Gastroesophageal sphincter (tissue), 4 donors: ENCODE data around the gene KLHL2. TPM values are rescaled to one million over a fixed set of nuclear protein-coding genes. Genes with fewer than 3 reads are reported as not detected.
A peak's percentile ranks its signal among the peaks of the same experiment; 100 is the strongest.
"Not testable (repeated sequence)": the region's sequence is repeated elsewhere in the genome, so short reads cannot be mapped to it uniquely, and the experiment has no call there.

Experiments used
- ATAC-seq: fragments of 150-250 bp; one replicate; pipeline ENCODE4 v1.9.1; 2016; ENCODE audit warnings: mild to moderate bottlenecking, moderate library complexity
- H3K27ac ChIP-seq, 4 donors: fragments of 200-600 bp; sonication (generic) in 3 of 4; 1 replicate in 3 of 4; 2 replicates in 1 of 4; pipeline ENCODE4 v1.5.1; 2016 to 2019
- H3K27me3 ChIP-seq: fragments of 200-600 bp; sonication (generic); one replicate; pipeline ENCODE4 v1.5.1; 2019
- H3K36me3 ChIP-seq, 2 donors: fragments of 200-600 bp; sonication (generic); one replicate each; pipeline ENCODE4 v1.5.1; 2019; ENCODE audit warnings: control low read depth in 1 of 2
- H3K4me1 ChIP-seq, 3 donors: fragments of 200-600 bp; sonication (generic); 1 replicate in 2 of 3; 2 replicates in 1 of 3; pipeline ENCODE4 v1.5.1; 2016 to 2019; ENCODE audit warnings: control low read depth in 2 of 3
- H3K4me3 ChIP-seq, 2 donors: fragments of 200-600 bp; sonication (generic); one replicate each; pipeline ENCODE4 v1.5.1; 2019; ENCODE audit warnings: mild to moderate bottlenecking in 1 of 2, moderate library complexity in 1 of 2
- H3K9me3 ChIP-seq, 3 donors: fragments of 200-600 bp; sonication (generic); one replicate each; pipeline ENCODE4 v1.5.1; 2017 to 2019; ENCODE audit warnings: control low read depth in 2 of 3
- EP300 ChIP-seq: sonication (generic); formaldehyde crosslinking; IDR thresholded peaks from one replicate; pipeline ENCODE4 v1.6.1; 2017; ENCODE audit warnings: antibody characterized with exemption, mild to moderate bottlenecking
- POLR2A ChIP-seq, 2 donors: fragments of 450-650 bp; IDR thresholded peaks; one replicate each; pipeline ENCODE4 v1.6.1; 2017; ENCODE audit warnings: antibody characterized with exemption in 2 of 2, mild to moderate bottlenecking in 2 of 2, moderate library complexity in 1 of 2
- POLR2AphosphoS5 ChIP-seq: sonication (generic); formaldehyde crosslinking; IDR thresholded peaks from one replicate; pipeline ENCODE4 v1.6.1; 2017; ENCODE audit warnings: antibody characterized with exemption
- WGBS, 2 donors: methylation state at CpG; one replicate each; pipeline ENCODE4 v1.1.5; 2018; ENCODE audit warnings: low coverage in 1 of 2; 5-methylcytosine and 5-hydroxymethylcytosine counted together
- total RNA-seq, 4 donors: library from RNA; depleted of rRNA; stranded (reverse); fragments of >200 nt; gene quantifications; one replicate each; pipeline ENCODE4 v1.1.0, GENCODE V29; 2016
- TF ChIP-seq, protein P1 (sequence below), 4 experiments: fragments of 200-600 bp in 2 of 4; fragments of 450-650 bp in 2 of 4; sonication (generic) in 1 of 4; IDR thresholded peaks; one replicate each; pipeline ENCODE4 v1.5.1; 2017 to 2019; ENCODE audit warnings: antibody characterized with exemption in 4 of 4, mild to moderate bottlenecking in 2 of 4, moderate library complexity in 2 of 4

Gene KLHL2
- total RNA-seq, 4 donors from 2014 or later = 25.0 to 35.1 (median 31.1) TPM

DNA sequence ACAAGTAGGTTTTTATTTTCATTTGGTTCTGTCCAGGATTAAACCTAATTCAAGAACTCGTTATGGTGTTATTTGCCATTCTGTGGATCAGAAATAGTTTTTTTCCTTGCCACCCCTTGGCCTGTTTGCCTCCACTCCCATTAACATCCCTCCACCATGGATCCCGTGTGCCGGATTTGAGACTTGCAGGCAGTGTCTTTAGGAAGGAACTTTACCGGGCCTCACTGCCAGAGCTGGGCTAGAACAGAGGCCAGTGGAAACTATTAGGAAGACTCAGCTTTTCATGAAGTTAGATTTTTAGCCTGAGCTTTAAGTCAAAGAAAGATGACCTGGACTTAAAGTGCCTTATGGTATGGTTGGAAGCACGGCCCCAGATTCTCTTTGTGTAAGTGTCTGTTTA is 2.4 kb downstream of the KLHL2 start:
- H3K4me3 ChIP-seq = no peak overlapping the region

DNA sequence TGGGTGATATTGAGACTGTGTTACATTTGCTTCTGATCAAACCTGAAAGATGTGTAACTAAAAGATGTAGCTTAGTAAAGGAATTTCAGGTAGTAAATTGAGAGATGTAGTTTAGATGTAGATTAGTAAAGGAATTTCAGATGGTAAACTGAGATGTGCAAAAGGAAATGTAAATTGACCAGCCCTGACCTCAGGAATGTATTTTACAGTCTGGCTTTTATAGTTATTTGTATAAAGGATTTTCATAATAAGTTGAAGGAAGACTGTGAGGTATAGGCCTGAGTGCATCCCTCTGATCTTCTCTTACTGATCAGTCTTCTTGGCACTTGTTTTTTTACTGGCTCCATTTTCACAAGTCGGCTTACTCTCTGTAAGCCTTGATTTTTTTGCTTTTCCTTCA is 3.2 kb downstream of the KLHL2 start:
- 82 to 88% methylated on average over 1 of the region's 1 CpG for WGBS, 2 donors
- TF ChIP-seq POLR2AphosphoS5 (no peak), EP300 (no peak), POLR2A (IDR thresholded peaks at IDR 0.05) (no peak)
- Histone ChIP-seq H3K4me1 (peaks cover 0 to 55% (median 8%) of the 10 kb centered on the region in 3 donors), H3K27ac (no peak overlapping the region), H3K9me3 (no peaks in the 10 kb centered on the region), H3K27me3 (no peaks in the 10 kb centered on the region), H3K36me3 (no peaks in the 10 kb centered on the region), H3K4me3 (no peak overlapping the region)
- ATAC-seq = no peak

More for the DNA sequence above, 2.4 kb downstream of the KLHL2 start:
- 67 to 89% methylated on average over 1 to 5 of the region's 5 CpGs for WGBS, 2 donors
- Histone ChIP-seq H3K4me1 (peaks cover 0 to 52% (median 5%) of the 10 kb centered on the region in 3 donors), H3K36me3 (no peaks in the 10 kb centered on the region), H3K27me3 (no peaks in the 10 kb centered on the region), H3K9me3 (no peaks in the 10 kb centered on the region), H3K27ac (no peak overlapping the region)
- no peak for ATAC-seq
- TF ChIP-seq POLR2AphosphoS5 = no peak
- TF ChIP-seq, protein P1, sequence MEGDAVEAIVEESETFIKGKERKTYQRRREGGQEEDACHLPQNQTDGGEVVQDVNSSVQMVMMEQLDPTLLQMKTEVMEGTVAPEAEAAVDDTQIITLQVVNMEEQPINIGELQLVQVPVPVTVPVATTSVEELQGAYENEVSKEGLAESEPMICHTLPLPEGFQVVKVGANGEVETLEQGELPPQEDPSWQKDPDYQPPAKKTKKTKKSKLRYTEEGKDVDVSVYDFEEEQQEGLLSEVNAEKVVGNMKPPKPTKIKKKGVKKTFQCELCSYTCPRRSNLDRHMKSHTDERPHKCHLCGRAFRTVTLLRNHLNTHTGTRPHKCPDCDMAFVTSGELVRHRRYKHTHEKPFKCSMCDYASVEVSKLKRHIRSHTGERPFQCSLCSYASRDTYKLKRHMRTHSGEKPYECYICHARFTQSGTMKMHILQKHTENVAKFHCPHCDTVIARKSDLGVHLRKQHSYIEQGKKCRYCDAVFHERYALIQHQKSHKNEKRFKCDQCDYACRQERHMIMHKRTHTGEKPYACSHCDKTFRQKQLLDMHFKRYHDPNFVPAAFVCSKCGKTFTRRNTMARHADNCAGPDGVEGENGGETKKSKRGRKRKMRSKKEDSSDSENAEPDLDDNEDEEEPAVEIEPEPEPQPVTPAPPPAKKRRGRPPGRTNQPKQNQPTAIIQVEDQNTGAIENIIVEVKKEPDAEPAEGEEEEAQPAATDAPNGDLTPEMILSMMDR (IDR thresholded peaks at IDR 0.05) = no peak
- TF ChIP-seq POLR2A (IDR thresholded peaks at IDR 0.05) = no peak
- TF ChIP-seq EP300 = no peak

DNA sequence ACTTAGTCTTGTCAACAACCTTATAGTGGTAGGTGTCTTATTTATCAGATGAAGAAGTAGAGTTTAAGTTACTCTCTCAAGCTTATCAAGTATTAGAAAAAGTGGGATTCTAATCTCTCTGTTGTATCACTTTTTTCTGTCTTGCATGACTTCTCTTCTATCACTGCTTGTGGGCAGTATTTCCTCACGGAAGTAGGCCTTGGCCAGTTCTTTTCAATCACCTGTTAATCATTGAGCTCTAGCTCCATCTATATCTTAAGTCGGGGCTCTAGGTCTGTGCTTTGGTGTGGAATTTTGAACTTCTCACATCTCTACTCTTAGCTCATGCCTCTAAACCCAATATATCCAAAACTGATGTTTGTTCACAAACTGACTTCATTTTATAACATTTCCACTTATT is 5.3 kb downstream of the KLHL2 start:
- not testable (repeated sequence) for ATAC-seq, H3K27ac ChIP-seq
- 79 to 85% methylated on average over 2 of the region's 2 CpGs for WGBS, 2 donors

DNA sequence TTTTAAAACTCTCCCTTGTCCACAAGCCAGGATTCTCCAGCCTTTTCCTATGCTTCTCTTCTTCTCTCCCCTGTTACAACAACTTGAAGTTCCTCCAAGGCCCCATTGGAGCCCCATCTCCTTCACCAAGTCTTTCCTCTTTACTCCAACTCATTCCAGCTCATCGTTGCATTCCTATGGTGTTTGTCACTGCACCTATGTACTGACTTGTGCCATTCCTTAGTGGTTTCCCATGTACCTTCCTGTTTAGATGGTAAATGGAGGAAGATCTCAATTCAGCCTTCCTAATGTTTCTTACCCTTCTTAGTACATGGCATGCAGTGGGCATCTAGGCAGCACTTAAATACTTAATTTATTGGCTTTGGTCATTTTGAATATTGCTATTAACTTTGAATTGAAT is 6.0 kb downstream of the KLHL2 start:
- H3K27ac ChIP-seq, H3K9me3 ChIP-seq, H3K27me3 ChIP-seq, H3K4me3 ChIP-seq, H3K36me3 ChIP-seq, ATAC-seq: not testable (repeated sequence)
- H3K4me1 ChIP-seq = peaks cover 0 to 60% (median 4%) of the 10 kb centered on the region in 3 donors
- WGBS, 2 donors = 100% methylated on average over 1 of the region's 1 CpG

More for the DNA sequence above, 5.3 kb downstream of the KLHL2 start:
- not testable (repeated sequence) for H3K36me3 ChIP-seq, H3K27me3 ChIP-seq, H3K9me3 ChIP-seq, H3K4me3 ChIP-seq
- H3K4me1 ChIP-seq = peaks cover 0 to 63% (median 4%) of the 10 kb centered on the region in 3 donors

DNA sequence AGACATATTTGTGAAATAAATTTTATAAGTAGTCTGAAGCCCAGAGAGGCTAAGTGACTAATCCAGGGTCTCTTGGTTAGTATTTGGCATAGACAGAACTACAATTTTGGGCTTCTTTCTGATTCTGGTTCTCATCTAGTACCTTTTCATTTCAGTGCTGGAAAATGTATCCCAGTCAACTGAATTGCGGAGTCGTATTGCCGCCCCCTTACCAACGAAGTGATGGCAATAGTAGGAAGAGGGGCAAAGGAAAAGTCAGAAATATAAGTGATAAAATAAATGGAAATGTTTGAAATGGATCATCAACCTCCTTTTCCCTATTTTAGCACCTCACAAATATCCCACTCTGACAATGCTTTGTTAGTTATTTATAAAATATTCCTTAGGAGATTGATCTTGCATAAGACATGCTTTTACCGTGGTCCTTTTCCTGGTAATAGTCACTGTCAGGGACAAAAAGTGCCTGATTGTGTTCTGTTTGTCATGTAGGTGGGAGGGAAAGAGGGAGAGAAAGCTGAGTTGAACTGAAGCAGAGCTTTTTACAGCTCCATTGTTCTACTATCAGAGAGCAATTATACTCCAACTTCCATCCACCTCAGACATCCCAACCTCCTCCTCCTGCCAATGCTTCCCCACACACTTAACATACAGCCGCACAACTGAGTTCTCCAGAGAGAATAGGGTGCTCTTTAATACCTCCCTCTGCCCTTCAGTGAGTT is 6.8 kb downstream of the KLHL2 start:
- not testable (repeated sequence) for H3K9me3 ChIP-seq, H3K36me3 ChIP-seq, H3K27me3 ChIP-seq, H3K4me3 ChIP-seq, H3K27ac ChIP-seq, ATAC-seq
- 88 to 93% methylated on average over 6 of the region's 6 CpGs for WGBS, 2 donors
- peaks cover 0 to 53% (median 4%) of the 10 kb centered on the region in 3 donors for H3K4me1 ChIP-seq

DNA sequence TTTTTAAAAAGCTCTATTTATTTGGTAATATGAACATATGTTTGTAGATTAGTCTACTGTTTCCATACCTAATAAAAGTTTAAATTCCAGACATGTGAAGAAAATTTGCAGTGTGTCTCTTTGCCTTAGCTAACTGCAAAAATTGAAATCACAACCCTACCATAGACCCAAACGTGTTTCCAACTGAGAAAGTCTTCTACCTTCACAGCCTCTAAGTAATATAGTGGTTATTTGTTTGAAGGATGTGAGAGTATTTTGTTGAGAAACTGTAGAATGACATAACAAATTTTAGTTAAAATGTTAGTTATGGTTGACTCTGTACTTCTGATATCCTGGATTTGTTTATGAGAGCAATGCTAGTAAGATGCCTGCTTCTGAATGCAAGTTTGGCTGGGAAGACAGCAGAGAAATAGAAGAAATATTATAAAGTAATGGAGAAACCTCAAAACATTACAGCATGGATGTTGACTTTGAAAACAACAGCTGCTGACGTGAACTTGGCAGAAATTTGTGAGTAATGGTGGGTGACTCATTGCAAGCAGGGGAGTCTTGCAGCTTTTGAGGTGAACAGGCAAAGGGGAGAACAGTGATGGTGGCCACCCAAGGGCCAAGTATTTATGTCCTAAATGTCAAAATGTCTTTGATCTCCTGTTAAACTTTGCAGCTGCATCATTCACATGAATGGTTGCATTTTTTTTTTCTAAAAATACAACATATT is 7.8 kb downstream of the KLHL2 start:
- ATAC-seq = peak; percentile 70
- not testable (repeated sequence) for H3K4me3 ChIP-seq, H3K9me3 ChIP-seq, H3K27me3 ChIP-seq, H3K36me3 ChIP-seq, H3K27ac ChIP-seq
- peaks cover 0 to 43% (median 4%) of the 10 kb centered on the region in 3 donors for H3K4me1 ChIP-seq
- TF ChIP-seq POLR2AphosphoS5 = peak; percentile 28
- WGBS, 2 donors = 13 to 80% methylated on average over 1 to 2 of the region's 2 CpGs

DNA sequence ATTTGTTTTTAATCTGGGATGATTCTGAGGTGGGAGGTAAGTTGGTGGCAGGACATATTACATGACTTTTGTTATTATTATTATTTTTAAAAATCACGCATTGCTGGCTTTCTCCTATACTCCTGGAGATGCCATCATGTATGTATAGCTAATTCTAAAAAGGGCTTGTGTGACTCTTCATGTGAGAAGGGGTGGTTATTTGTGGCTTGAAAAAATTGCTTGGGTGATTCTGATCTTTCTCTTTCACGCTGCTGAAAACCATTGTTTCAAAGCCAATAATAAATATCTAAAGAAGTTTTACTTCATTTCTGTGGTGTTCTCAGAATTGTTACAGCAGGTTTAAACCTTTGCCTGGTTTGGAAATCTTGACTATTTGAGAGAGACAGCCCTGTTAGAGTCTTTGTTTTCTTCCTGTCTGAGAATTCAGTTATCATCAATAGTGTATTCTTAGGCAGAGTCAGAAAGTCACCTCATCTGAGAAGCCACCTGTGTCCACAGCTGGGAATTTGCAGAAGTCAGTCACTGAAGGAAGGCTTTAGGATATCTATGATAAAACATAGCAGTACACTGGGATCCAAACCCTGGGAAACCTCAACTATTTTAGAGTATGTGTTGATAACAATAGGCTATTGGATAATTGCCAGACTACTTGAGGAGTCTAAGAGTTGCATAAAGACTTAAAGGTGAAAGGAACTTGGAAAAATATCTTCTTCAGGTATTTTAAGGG is 8.6 kb downstream of the KLHL2 start:
- Histone ChIP-seq H3K27ac (peak overlapping the region in 1 of 4 donors; percentile 12), H3K4me1 (peaks cover 0 to 36% (median 4%) of the 10 kb centered on the region in 3 donors)
- WGBS, 2 donors = 59 to 80% methylated on average over 2 of the region's 2 CpGs
- ATAC-seq, H3K36me3 ChIP-seq, H3K4me3 ChIP-seq, H3K9me3 ChIP-seq, H3K27me3 ChIP-seq: not testable (repeated sequence)
